Smooth muscle cell (in vitro differentiated cells): Measurements from ENCODE around the gene URGCP. TPM values are rescaled to one million over a fixed set of nuclear protein-coding genes. Genes with fewer than 3 reads are reported as not detected.

ENCODE experiments used
- DNase-seq: peaks from one replicate; lab custom pipeline; 2025; ENCODE audit not compliant: unreplicated experiment; lab: John Stamatoyannopoulos, UW
- H2AFZ ChIP-seq: fragments of 200-600 bp; sonication (generic); 2 replicates; pipeline ENCODE4 v1.6.0; 2016; ENCODE audit warnings: antibody characterized with exemption, low read depth, mild to moderate bottlenecking
- H3F3A ChIP-seq: fragments of 200-600 bp; sonication (generic); 2 replicates; pipeline ENCODE4 v1.6.0; 2017; ENCODE audit warnings: antibody characterized with exemption, low read depth
- H3K27ac ChIP-seq: fragments of 200-600 bp; sonication (generic); 2 replicates; pipeline ENCODE4 v1.5.1; 2016; ENCODE audit warnings: low read depth, mild to moderate bottlenecking
- H3K27me3 ChIP-seq: fragments of 200-600 bp; sonication (generic); 2 replicates; pipeline ENCODE4 v1.6.1; 2016; ENCODE audit warnings: low read depth, mild to moderate bottlenecking
- H3K36me3 ChIP-seq: fragments of 200-600 bp; sonication (generic); 2 replicates; pipeline ENCODE4 v1.5.1; 2016; ENCODE audit warnings: low read depth
- H3K4me1 ChIP-seq: fragments of 200-600 bp; sonication (generic); 2 replicates; pipeline ENCODE4 v1.5.1; 2016; ENCODE audit warnings: low read depth
- H3K4me2 ChIP-seq: fragments of 200-600 bp; sonication (generic); 2 replicates; pipeline ENCODE4 v1.6.0; 2016; ENCODE audit warnings: mild to moderate bottlenecking
- H3K4me3 ChIP-seq: fragments of 200-600 bp; sonication (generic); 2 replicates; pipeline ENCODE4 v1.5.1; 2016; ENCODE audit warnings: mild to moderate bottlenecking
- H3K79me2 ChIP-seq: fragments of 200-600 bp; sonication (generic); 2 replicates; pipeline ENCODE4 v1.6.0; 2016; ENCODE audit warnings: low read depth, mild to moderate bottlenecking
- H3K9ac ChIP-seq: fragments of 200-600 bp; sonication (generic); 2 replicates; pipeline ENCODE4 v1.6.0; 2016; ENCODE audit warnings: low read depth
- H3K9me3 ChIP-seq: fragments of 200-600 bp; sonication (generic); replicated peaks from 2 replicates; pipeline ENCODE4 v1.5.1; 2016; ENCODE audit warnings: low read depth
- H4K20me1 ChIP-seq: fragments of 200-600 bp; sonication (generic); 2 replicates; pipeline ENCODE4 v1.6.0; 2016; ENCODE audit warnings: low read depth
- WGBS: methylation state at CpG from one replicate; pipeline ENCODE4 v1.1.7; 2016; ENCODE audit warnings: low lambda C conversion rate; 5-methylcytosine and 5-hydroxymethylcytosine counted together
- polyA plus RNA-seq: library from polyadenylated mRNA; unstranded; fragments of >200 nt; fragmentation: Nextera tagmentation; extraction: Ambion mirVana; gene quantifications from 2 replicates; pipeline ENCODE4 v1.2.1, GENCODE V29; 2016
- total RNA-seq: library from RNA; depleted of rRNA; stranded (reverse); fragments of >200 nt; gene quantifications from 2 replicates; pipeline ENCODE4 v1.2.3, GENCODE V29; 2014
- TF ChIP-seq, protein P1 (sequence below): fragments of 200-600 bp; sonication (generic); IDR thresholded peaks from 2 replicates; pipeline ENCODE4 v1.5.1; 2017; ENCODE audit warnings: borderline replicate concordance, mild to moderate bottlenecking, antibody characterized with exemption; ENCODE audit not compliant: insufficient read depth, poor library complexity, severe bottlenecking

Gene URGCP
- total and polyA plus RNA-seq, 2 experiments from 2014 or later = 20.4 to 24.8 TPM

DNA sequence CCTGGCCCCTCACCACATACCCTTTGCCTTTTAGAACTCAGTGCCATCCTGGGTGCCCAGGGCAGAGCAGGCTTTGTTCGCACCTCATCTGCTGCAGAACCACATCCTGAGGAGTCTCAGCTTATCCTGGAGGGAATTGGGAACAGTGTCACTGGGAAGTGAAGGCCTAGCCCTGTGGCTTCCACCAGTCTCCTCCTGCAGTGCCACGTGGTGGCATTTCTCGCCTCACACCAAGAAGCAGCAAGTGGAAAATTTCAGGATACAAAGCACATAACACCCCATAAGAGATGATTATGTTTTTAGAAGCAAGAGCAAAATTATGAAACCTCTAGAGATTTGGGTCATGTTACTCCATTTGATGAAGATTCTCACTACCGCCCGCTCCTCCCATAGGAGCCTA is 46.7 kb upstream of the URGCP start:
- Histone ChIP-seq H2AFZ (no peak overlapping the region), H3K4me3 (no peak overlapping the region), H3K4me1 (no peaks in the 10 kb centered on the region), H3K36me3 (no peaks in the 10 kb centered on the region), H4K20me1 (no peaks in the 10 kb centered on the region), H3K27me3 (no peaks in the 10 kb centered on the region), H3K9me3 (no peaks in the 10 kb centered on the region), H3K27ac (no peak overlapping the region), H3K79me2 (no peaks in the 10 kb centered on the region), H3F3A (no peaks in the 10 kb centered on the region), H3K9ac (no peak overlapping the region), H3K4me2 (no peak overlapping the region)
- WGBS = 94% methylated on average over 5 of the region's 5 CpGs
- no peak for DNase-seq
- TF ChIP-seq, protein P1, sequence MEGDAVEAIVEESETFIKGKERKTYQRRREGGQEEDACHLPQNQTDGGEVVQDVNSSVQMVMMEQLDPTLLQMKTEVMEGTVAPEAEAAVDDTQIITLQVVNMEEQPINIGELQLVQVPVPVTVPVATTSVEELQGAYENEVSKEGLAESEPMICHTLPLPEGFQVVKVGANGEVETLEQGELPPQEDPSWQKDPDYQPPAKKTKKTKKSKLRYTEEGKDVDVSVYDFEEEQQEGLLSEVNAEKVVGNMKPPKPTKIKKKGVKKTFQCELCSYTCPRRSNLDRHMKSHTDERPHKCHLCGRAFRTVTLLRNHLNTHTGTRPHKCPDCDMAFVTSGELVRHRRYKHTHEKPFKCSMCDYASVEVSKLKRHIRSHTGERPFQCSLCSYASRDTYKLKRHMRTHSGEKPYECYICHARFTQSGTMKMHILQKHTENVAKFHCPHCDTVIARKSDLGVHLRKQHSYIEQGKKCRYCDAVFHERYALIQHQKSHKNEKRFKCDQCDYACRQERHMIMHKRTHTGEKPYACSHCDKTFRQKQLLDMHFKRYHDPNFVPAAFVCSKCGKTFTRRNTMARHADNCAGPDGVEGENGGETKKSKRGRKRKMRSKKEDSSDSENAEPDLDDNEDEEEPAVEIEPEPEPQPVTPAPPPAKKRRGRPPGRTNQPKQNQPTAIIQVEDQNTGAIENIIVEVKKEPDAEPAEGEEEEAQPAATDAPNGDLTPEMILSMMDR = no peak

DNA sequence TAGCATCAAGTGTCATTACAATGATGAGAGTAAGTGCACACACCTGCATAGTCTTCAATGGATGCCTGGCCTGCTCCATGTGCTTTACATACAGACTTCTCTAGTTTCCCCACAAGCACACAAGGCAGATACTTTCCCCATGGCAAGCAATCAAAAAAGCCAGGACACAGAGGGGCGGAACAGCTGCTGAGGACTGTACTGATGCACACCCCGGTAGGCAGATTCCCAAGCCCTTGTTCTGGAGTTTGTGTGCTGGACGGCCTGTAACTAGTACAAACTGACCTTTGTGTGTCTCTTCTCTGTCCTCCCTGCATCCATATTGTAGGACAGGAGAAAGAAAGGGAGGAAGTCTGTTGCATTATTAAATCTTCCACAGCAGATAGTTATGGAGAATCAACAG is 45.6 kb upstream of the URGCP start:
- Histone ChIP-seq H3K36me3 (no peaks in the 10 kb centered on the region), H2AFZ (no peak overlapping the region), H3F3A (no peaks in the 10 kb centered on the region), H3K9ac (no peak overlapping the region), H3K4me2 (no peak overlapping the region), H3K27me3 (no peaks in the 10 kb centered on the region), H3K9me3 (no peaks in the 10 kb centered on the region), H3K79me2 (no peaks in the 10 kb centered on the region), H4K20me1 (no peaks in the 10 kb centered on the region), H3K4me3 (no peak overlapping the region), H3K27ac (no peak overlapping the region), H3K4me1 (no peaks in the 10 kb centered on the region)
- TF ChIP-seq, protein P1 = no peak
- DNase-seq = no peak
- 92% methylated on average over 3 of the region's 3 CpGs for WGBS

DNA sequence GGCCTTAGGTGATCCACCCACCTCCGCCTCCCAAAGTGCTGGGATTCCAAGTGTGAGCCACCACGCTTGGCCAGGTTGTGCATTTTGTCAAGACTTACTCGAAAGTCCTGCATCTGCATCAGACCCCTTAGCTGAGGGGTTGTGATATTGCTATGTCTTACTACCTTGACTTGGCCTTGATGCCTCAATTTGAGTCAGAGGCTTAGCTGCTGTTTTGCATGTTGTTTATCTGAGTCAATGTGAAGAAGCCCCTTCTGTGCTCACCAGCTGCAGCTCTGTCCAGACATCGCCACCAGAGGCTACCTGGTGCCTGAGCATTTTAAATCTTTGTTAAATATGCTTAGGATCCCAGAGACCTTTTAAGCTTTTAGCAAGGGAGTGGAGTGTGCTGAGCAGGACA is 37.9 kb upstream of the URGCP start:
- DNase-seq = no peak
- H4K20me1 ChIP-seq = no peaks in the 10 kb centered on the region
- H3K27ac ChIP-seq = no peak overlapping the region
- H3K9me3 ChIP-seq = no peaks in the 10 kb centered on the region
- no peaks in the 10 kb centered on the region for H3K27me3 ChIP-seq
- TF ChIP-seq, protein P1 = no peak
- no peak overlapping the region for H3K4me2 ChIP-seq
- H3F3A ChIP-seq = no peaks in the 10 kb centered on the region
- no peaks in the 10 kb centered on the region for H3K4me1 ChIP-seq
- 93% methylated on average over 4 of the region's 4 CpGs for WGBS
- no peak overlapping the region for H2AFZ ChIP-seq
- no peak overlapping the region for H3K9ac ChIP-seq
- H3K4me3 ChIP-seq = no peak overlapping the region
- no peaks in the 10 kb centered on the region for H3K36me3 ChIP-seq
- H3K79me2 ChIP-seq = no peaks in the 10 kb centered on the region

DNA sequence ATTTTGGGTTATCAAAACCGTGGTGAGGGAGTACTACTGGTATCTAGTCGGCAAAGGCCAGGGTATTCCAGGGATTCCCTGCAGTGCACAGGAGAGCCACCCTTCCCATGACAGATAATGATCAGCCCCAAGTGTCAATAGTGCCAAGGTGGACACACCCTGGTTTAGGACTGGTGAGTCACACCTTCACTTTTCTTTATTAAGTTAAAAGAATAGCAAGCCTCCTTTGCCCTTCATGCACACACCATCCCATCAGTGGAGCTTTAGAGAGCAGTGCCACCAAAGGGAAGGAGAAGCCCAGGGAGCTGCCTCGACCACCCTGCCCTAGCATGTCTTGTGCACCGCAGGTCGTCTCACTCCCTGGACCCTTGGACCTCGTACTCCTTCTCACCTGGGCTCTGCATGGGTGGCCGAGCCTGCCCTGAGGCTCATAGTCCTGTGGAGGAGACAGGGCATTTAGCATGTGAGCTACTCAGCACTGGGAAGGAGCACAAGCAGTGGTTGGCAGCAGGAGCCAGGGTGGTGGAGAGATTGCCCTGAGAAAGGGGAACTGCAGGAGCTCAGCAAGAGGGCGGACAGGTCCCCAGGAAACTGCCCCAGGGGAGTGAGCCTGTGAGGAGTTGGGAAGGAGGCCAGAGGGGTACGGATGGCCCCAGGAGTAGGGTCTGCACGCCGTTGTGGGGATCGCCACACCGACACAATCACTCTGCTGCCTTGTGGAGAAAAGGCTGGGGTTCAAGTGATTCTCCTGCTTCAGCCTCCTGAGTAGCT is 37.2 kb upstream of the URGCP start:
- H3K4me3 ChIP-seq = no peak overlapping the region
- no peak overlapping the region for H3K4me2 ChIP-seq
- TF ChIP-seq, protein P1 = no peak
- WGBS = 91% methylated on average over 13 of the region's 13 CpGs
- DNase-seq = no peak
- no peak overlapping the region for H3K27ac ChIP-seq
- no peaks in the 10 kb centered on the region for H3F3A ChIP-seq
- no peaks in the 10 kb centered on the region for H4K20me1 ChIP-seq
- no peak overlapping the region for H2AFZ ChIP-seq
- H3K36me3 ChIP-seq = no peaks in the 10 kb centered on the region
- H3K9me3 ChIP-seq = no peaks in the 10 kb centered on the region
- H3K79me2 ChIP-seq = no peaks in the 10 kb centered on the region
- no peaks in the 10 kb centered on the region for H3K4me1 ChIP-seq
- H3K9ac ChIP-seq = no peak overlapping the region
- no peaks in the 10 kb centered on the region for H3K27me3 ChIP-seq
